Smooth muscle cell (in vitro differentiated cells): Measurements from ENCODE around the gene CSAD. TPM values are rescaled to one million over a fixed set of nuclear protein-coding genes. Genes with fewer than 3 reads are reported as not detected.

ENCODE experiments used
- DNase-seq: peaks from one replicate; lab custom pipeline; 2025; ENCODE audit not compliant: unreplicated experiment; lab: John Stamatoyannopoulos, UW
- H2AFZ ChIP-seq: fragments of 200-600 bp; sonication (generic); 2 replicates; pipeline ENCODE4 v1.6.0; 2016; ENCODE audit warnings: antibody characterized with exemption, low read depth, mild to moderate bottlenecking
- H3F3A ChIP-seq: fragments of 200-600 bp; sonication (generic); 2 replicates; pipeline ENCODE4 v1.6.0; 2017; ENCODE audit warnings: antibody characterized with exemption, low read depth
- H3K27ac ChIP-seq: fragments of 200-600 bp; sonication (generic); 2 replicates; pipeline ENCODE4 v1.5.1; 2016; ENCODE audit warnings: low read depth, mild to moderate bottlenecking
- H3K27me3 ChIP-seq: fragments of 200-600 bp; sonication (generic); 2 replicates; pipeline ENCODE4 v1.6.1; 2016; ENCODE audit warnings: low read depth, mild to moderate bottlenecking
- H3K36me3 ChIP-seq: fragments of 200-600 bp; sonication (generic); 2 replicates; pipeline ENCODE4 v1.5.1; 2016; ENCODE audit warnings: low read depth
- H3K4me1 ChIP-seq: fragments of 200-600 bp; sonication (generic); 2 replicates; pipeline ENCODE4 v1.5.1; 2016; ENCODE audit warnings: low read depth
- H3K4me2 ChIP-seq: fragments of 200-600 bp; sonication (generic); 2 replicates; pipeline ENCODE4 v1.6.0; 2016; ENCODE audit warnings: mild to moderate bottlenecking
- H3K4me3 ChIP-seq: fragments of 200-600 bp; sonication (generic); 2 replicates; pipeline ENCODE4 v1.5.1; 2016; ENCODE audit warnings: mild to moderate bottlenecking
- H3K79me2 ChIP-seq: fragments of 200-600 bp; sonication (generic); 2 replicates; pipeline ENCODE4 v1.6.0; 2016; ENCODE audit warnings: low read depth, mild to moderate bottlenecking
- H3K9ac ChIP-seq: fragments of 200-600 bp; sonication (generic); 2 replicates; pipeline ENCODE4 v1.6.0; 2016; ENCODE audit warnings: low read depth
- H3K9me3 ChIP-seq: fragments of 200-600 bp; sonication (generic); replicated peaks from 2 replicates; pipeline ENCODE4 v1.5.1; 2016; ENCODE audit warnings: low read depth
- H4K20me1 ChIP-seq: fragments of 200-600 bp; sonication (generic); 2 replicates; pipeline ENCODE4 v1.6.0; 2016; ENCODE audit warnings: low read depth
- WGBS: methylation state at CpG from one replicate; pipeline ENCODE4 v1.1.7; 2016; ENCODE audit warnings: low lambda C conversion rate; 5-methylcytosine and 5-hydroxymethylcytosine counted together
- polyA plus RNA-seq: library from polyadenylated mRNA; unstranded; fragments of >200 nt; fragmentation: Nextera tagmentation; extraction: Ambion mirVana; gene quantifications from 2 replicates; pipeline ENCODE4 v1.2.1, GENCODE V29; 2016
- total RNA-seq: library from RNA; depleted of rRNA; stranded (reverse); fragments of >200 nt; gene quantifications from 2 replicates; pipeline ENCODE4 v1.2.3, GENCODE V29; 2014
- TF ChIP-seq, protein P1 (sequence below): fragments of 200-600 bp; sonication (generic); IDR thresholded peaks from 2 replicates; pipeline ENCODE4 v1.5.1; 2017; ENCODE audit warnings: borderline replicate concordance, mild to moderate bottlenecking, antibody characterized with exemption; ENCODE audit not compliant: insufficient read depth, poor library complexity, severe bottlenecking

The CSAD gene
- total and polyA plus RNA-seq, 2 experiments from 2014 or later = 4.8 to 10.6 TPM

DNA sequence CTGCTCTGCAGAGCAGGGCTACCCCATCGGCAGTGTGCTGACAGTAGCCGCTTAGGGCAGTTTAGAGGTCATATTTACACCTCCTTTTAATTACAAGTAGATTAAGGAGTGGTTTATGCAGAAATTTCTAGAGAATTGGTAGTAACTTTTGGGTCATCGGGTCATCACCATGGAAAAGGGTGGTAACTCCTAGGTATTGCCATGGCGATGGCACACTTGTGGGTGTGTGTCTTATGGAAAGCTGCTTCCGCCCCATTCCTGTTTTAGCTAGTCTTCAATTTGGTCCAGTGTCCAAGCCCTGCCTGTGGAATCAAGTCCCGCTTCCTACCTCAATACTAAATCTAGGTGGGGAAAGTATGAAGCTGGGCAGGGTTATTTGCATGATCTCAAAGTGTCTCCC, 29.7 kb downstream of the CSAD start:
- no peaks in the 10 kb centered on the region for H3K79me2 ChIP-seq
- H3K9me3 ChIP-seq = no peaks in the 10 kb centered on the region
- no peaks in the 10 kb centered on the region for H3K4me1 ChIP-seq
- no peak for DNase-seq
- H3K36me3 ChIP-seq = no peaks in the 10 kb centered on the region
- TF ChIP-seq, protein P1, sequence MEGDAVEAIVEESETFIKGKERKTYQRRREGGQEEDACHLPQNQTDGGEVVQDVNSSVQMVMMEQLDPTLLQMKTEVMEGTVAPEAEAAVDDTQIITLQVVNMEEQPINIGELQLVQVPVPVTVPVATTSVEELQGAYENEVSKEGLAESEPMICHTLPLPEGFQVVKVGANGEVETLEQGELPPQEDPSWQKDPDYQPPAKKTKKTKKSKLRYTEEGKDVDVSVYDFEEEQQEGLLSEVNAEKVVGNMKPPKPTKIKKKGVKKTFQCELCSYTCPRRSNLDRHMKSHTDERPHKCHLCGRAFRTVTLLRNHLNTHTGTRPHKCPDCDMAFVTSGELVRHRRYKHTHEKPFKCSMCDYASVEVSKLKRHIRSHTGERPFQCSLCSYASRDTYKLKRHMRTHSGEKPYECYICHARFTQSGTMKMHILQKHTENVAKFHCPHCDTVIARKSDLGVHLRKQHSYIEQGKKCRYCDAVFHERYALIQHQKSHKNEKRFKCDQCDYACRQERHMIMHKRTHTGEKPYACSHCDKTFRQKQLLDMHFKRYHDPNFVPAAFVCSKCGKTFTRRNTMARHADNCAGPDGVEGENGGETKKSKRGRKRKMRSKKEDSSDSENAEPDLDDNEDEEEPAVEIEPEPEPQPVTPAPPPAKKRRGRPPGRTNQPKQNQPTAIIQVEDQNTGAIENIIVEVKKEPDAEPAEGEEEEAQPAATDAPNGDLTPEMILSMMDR = no peak
- no peak overlapping the region for H2AFZ ChIP-seq
- H4K20me1 ChIP-seq = no peaks in the 10 kb centered on the region
- no peak overlapping the region for H3K4me2 ChIP-seq
- no peaks in the 10 kb centered on the region for H3F3A ChIP-seq
- H3K27me3 ChIP-seq = no peaks in the 10 kb centered on the region
- H3K9ac ChIP-seq = no peak overlapping the region
- H3K27ac ChIP-seq = no peak overlapping the region
- 97% methylated on average over 6 of the region's 6 CpGs for WGBS
- no peak overlapping the region for H3K4me3 ChIP-seq

- Histone ChIP-seq H2AFZ (no peak overlapping the region), H3F3A (no peaks in the 10 kb centered on the region), H4K20me1 (no peaks in the 10 kb centered on the region), H3K27ac (no peak overlapping the region), H3K9me3 (no peaks in the 10 kb centered on the region), H3K9ac (no peak overlapping the region), H3K4me2 (no peak overlapping the region), H3K4me1 (no peaks in the 10 kb centered on the region), H3K4me3 (no peak overlapping the region), H3K27me3 (no peaks in the 10 kb centered on the region), H3K36me3 (no peaks in the 10 kb centered on the region), H3K79me2 (no peaks in the 10 kb centered on the region)
- TF ChIP-seq, protein P1 = no peak
- DNase-seq = no peak
- 97% methylated on average over 15 of the region's 15 CpGs for WGBS
Observed at GRCh38 chr12:53147653-53148052, 33.1 kb downstream of the CSAD start.

GRCh38 chr12:53147181-53147580, 33.5 kb downstream of the CSAD start:
- H3K27ac ChIP-seq = no peak overlapping the region
- no peaks in the 10 kb centered on the region for H3K36me3 ChIP-seq
- no peak overlapping the region for H3K9ac ChIP-seq
- no peak overlapping the region for H3K4me2 ChIP-seq
- 93% methylated on average over 5 of the region's 5 CpGs for WGBS
- H2AFZ ChIP-seq = no peak overlapping the region
- no peaks in the 10 kb centered on the region for H4K20me1 ChIP-seq
- H3K27me3 ChIP-seq = no peaks in the 10 kb centered on the region
- H3K4me1 ChIP-seq = no peaks in the 10 kb centered on the region
- no peaks in the 10 kb centered on the region for H3F3A ChIP-seq
- no peaks in the 10 kb centered on the region for H3K79me2 ChIP-seq
- no peak overlapping the region for H3K4me3 ChIP-seq
- TF ChIP-seq, protein P1 = no peak
- H3K9me3 ChIP-seq = no peaks in the 10 kb centered on the region
- no peak for DNase-seq
